ENCODE data around the gene VEPH1.

VEPH1 gene

DNA sequence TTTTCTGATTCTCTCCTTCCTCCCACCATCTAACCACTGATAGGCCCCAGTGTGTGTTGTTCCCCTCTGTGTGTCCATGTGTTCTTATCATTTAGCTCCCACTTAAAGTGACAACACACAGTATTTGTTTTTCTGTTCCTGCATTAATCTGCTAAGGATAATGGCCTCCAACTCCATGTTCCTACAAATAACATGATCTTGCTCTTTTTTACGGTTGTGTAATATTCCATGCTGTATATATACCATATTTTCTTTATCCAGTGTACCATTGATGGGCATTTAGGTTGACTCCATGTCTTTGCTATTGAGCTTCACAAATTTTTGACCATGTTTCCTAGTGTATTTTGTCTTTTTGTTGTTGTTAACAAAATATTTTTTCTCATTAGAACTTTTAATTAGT is 30.6 kb downstream of the VEPH1 start:
- no peak for DNase-seq

DNA sequence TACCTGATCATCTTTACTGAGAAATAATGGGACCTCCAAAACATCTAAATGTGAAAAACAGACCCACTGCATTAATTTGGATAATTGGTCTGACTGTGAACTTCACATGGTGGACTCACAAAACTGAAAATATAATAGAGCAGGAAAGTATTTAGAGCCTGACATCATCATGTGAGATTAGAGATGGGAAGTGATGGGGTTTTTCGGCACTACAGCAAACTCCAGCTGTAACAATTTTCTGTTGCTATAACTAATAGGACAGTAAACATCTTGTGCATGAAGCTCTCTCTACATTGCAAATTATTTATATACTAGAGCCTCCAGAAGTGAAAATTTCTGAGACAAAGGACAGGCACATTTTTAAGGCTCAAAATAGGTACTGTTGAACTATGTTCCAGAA is 32.2 kb downstream of the VEPH1 start:
- DNase-seq, result no peak

DNA sequence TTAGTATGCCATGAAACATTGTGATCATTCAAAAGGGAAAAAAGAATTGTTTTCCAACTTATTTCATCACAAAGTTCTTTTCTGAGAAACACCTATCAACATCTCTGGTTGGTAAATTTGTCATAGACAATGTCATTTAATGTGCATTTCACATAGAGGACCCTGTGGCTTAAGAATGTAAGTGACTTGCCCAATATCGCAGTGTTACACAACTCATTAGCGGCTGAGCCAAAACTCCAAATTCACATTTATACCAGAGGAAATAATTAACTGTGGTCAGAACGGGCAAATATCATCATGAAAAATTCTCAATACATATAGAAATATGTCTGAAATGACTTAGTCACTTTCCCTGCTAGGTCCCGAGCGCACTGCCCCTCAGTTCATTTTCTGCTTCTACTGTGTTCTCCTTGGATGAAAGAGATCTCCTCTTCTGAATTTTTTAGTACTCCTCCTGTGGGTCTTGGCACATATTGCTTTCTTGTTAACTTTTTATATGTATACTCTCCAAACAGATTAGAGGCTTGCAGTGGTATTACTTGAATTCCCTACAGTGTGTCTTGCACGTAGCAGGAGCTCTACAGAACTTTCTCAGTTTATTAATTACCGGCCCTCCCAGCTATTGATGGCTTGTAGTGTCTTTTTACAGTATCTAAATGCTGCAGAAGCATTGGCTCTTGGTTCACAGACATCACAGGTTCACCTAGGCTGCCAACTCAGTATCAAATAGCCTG is 33.5 kb downstream of the VEPH1 start:
- peak in 1 of 2 donors; percentile 25 for DNase-seq

DNA sequence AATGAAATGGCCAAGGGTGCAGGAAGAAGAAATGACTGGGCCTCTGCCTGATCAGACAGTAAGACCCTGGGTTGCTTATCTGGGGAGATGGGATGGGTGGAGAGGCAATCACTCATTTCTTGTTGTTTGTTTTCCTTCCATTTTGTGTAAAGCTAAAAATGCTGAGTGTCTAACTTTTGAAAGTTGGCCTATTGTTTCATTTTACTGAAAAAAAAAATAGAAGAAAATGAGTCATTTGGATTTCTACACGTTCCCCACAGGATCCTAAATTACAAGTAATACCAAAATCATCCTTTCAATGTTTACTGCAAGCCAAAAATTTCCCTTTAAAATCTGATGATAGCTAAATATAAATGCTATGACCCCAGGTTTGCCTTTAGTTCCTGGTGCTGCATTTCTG is 36.0 kb downstream of the VEPH1 start:
- no peak for DNase-seq

DNA sequence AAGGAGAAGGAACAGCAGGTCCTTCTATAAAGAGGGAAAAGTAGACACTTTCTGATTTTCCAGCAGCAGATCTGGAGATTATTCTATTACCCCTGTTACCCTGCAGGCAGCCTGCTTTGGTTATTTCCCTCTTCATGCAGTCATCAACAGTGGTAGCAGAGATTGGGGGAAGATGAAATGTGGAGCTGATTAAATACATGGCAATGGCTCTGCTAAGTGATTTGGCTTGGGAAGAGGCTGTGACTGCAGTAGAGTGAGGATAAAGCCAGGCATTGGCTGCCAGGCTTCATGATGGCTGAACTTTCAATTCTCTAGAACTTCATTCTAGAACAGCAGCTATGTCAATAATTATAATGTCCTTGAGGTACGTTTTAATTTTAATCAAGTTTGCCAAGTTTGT is 37.5 kb downstream of the VEPH1 start:
- no peak for DNase-seq

DNA sequence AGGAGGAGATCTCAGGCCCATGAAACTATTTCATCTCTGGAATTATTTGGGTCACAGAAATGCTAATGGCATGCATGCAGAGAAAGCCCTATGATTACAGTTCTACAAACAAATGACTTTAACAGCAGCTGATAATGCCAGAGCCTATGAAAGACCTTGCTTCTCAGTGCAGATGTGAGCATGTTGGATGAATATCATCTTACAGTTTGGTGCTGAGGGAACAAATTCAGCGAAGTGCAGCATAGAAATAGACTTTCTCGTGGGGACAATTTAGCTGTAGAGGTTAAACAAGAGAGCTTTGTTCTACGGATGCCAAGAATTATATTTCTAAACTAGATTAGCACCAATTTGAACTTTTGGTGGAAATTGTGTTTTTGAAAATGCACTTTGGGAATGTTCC is 38.9 kb downstream of the VEPH1 start:
- no peak for DNase-seq

DNA sequence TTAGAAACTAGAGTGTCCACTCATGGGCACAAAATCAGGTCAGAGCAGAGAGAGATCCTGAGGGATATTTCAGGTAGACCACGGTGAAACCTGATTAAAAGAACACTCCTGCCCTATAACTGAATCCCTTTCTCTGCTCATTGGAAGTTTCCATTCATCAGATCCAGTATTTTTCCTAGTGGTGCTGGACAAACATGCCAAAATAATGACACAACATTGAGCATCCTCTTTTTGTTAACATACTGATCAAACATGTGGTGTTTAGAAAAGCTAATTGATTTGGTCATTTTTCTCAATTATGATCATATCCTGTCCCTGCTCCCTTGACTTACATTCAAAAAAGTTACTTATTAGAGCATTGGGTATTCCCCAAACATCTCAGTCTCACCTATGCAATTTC is 39.4 kb downstream of the VEPH1 start:
- no peak for DNase-seq

DNA sequence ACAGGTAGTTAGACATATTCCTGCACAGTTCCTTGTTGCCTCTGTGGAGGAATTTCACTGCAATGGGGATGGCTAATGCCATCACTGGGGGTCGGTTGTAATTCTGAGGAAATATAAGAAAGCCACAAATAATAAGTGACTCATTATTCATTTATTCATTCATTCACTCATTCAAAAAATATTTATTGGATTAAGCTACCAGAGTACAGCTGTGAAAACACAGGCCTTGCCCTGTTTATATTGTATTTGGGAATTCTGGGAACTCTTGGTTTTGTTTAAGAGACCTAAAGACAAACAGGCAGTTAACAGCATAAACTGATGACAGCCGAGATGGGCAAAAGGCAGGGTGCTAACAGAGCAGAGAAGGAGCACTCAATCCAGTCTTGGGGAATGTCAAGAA is 43.0 kb downstream of the VEPH1 start:
- no peak for DNase-seq

DNA sequence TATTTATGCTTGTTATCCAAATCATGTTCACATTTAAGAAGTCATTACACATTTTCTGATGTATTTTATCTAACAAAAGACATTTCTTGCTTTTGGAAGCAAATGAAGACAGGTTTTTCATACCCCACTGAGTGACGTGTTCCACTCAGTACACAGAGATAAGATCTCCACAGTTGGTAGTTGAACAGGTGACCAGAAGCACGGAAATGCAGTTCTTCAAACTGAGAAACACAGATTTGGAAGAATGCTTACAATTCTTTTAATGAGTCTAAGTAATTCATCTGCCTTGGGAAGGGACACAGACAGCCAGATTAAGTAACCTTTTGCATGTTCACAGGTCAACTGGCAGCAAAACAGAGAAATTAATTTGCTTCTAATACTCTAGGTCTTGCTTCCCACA is 43.5 kb downstream of the VEPH1 start:
- DNase-seq, result no peak

DNA sequence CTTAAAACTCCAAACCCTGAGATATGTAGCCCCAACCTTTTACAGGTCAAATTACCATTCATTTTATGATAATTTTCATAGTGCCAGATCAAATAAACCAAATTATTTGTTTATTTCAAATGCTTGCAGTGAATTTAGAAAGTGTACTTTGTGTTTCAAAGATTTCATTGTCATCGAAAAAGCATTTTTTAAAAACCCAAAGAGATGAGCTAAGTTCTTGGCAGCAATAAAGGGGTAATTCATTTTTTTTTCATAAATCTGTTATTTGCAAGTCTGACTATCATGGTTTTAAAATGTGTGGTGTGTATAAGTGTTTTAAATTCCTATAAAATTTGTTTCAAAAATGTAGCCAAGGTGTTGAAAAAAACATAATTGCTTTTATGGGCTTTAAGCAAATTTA is 49.4 kb downstream of the VEPH1 start:
- DNase-seq, result no peak

DNA sequence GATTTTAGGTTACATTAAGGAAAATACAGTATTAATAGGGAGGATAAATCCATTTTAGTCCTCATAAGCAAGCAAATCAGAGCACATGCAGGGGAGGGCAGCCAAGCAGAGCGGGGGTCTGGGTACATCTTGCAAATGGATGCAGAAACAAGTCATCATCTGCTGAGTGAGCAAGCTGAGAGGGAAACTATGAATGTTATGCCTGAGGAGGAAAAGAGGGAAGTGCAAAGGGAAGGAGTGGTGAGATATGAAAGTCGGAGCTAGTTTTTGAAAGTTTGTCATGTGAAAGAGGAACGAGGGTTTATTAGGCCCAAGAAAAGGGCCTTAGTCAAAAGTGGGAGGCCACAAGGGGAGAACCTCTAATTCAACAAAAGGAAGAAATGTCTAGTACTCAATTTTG is 51.1 kb downstream of the VEPH1 start:
- no peak for DNase-seq

DNA sequence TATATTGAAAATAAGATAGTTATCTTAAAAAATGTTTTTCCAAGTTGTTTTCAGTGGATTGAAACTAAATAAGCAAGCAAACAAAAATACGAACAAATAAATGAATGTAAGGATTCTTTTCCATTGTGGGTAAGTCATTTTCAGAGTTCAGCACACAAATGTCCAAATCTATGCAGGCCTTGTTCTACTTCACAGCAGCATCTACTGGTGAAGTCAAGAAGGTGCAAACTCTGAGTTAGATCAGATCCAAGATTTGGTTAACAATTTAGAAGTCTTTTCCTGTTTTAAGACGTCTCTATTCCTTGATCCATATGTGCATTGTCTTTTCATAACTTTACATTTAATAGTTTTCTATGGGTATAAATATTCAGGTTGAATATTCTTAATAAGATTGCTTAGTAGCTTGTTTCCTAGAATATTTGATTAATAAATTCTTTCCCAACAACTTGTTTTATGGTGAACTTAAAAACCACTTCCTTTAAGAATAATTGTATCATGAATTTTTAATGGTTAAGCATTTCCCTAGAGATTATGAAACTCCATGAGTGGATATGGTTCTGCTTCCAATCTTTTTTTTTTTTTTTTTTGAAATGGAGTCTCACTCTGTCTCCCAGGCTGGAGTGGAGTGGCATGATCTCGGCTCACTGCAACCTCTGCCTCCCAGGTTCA is 56.1 kb downstream of the VEPH1 start:
- DNase-seq, result no peak

DNA sequence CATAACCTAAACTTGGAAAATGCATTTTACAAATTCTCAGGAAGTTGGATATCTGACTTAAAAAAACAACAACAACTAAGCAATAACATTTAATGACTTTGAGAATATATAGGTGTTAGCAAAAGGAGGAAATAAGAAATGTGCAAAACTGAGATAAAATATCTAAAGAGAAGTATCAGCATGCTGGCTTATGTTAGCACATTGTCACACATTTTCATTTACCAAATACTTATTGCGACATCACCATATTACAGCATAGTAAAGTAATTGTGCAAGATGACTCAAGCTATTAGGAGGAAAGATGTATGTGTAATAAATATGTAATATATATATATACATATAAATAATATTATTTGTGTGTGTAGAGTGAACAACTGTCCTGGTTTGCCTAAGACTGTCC is 57.4 kb downstream of the VEPH1 start:
- DNase-seq, result no peak

DNA sequence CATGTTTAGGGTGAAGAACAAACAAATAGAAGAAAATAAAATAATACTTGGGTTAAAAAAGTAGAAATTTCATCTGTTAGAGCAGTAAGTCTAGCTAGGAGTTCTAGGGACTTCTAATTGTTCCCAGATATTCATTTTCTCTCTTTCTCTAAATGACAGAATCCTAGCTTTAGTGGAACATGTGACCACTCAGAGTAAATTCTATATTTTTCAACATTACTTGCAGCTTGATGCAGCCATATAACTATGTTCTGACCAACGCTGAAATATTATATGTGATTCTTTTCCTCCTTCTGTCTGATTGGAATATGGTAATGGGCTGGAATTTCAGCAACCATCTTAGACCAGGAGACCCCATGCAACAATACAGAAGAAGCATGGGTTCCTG is 58.4 kb downstream of the VEPH1 start:
- DNase-seq, result no peak

DNA sequence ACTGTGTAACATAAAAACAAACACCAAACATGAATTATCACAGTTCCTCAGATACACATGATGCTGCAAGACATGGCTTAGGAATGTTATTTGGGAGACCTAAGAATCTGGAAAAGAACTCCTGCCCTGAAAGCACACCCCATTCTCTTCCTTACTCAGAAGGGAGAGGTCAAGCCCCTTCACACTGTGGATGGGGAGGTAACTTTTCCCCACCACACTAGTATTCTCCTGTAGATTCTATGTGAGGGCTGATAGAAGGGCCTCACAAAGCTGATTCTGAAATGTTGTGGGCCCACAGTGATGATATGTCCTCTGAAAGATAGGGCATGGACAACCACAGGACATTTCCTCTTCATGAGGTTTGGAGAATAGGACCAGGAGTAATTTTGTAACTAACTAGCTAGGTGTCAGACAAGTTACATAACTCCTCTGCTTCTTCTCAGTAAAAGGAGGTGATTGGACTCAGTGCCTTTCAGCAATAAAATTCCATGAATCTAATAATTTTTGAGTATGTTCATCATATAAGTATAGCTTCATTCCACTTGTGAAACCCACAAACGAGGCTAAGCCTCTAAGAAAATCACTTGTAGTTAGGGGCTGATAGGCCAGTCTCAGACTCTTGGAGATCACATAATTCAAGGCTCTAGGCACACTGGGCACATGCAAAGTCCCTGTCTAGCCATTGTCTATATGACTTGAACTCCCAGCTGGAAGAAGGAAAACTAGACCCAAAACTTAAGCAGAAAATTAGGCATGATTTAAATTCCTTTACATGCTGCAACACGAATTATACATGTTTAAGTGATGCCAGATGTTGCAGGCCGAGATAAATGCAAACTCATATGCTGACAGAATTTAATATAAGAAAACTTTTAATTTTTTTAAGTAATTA is 59.1 kb downstream of the VEPH1 start:
- no peak for DNase-seq

DNA sequence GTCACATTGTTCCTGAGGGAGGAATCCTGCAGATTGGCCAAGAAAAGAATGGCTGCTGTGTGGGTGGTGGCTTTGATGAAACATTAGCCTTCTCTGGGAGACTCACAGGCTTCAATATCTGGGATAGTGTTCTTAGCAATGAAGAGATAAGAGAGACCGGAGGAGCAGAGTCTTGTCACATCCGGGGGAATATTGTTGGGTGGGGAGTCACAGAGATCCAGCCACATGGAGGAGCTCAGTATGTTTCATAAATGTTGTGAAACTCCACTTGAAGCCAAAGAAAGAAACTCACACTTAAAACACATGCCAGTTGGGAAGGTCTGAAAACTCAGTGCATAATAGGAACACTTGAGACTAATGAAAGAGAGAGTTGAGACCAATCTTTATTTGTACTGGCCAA is 60.5 kb downstream of the VEPH1 start:
- DNase-seq, result no peak

DNA sequence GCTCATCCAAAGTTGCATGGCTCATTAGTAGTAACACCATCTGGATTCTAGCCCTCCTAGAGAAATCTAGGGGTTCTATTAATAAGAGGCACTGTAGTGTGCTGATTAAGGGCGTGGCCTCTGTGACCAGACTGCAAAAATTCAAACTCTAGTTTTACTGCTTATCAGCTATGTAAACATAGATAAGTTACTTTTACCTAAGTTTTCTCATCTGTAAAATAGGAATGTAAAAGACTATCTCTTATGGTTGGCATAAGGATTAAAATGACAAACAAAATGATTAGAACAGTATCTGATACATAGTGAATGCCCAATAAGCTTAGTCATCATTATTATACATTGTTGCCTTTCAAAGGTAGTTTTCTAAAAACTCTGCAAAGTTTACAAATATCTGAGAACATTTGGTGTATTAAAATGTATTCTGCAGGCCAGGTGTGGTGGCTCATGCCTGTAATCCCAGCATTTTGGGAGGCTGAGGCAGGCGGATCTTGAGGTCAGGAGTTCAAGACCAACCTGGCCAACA is 62.1 kb downstream of the VEPH1 start:
- DNase-seq, result no peak

DNA sequence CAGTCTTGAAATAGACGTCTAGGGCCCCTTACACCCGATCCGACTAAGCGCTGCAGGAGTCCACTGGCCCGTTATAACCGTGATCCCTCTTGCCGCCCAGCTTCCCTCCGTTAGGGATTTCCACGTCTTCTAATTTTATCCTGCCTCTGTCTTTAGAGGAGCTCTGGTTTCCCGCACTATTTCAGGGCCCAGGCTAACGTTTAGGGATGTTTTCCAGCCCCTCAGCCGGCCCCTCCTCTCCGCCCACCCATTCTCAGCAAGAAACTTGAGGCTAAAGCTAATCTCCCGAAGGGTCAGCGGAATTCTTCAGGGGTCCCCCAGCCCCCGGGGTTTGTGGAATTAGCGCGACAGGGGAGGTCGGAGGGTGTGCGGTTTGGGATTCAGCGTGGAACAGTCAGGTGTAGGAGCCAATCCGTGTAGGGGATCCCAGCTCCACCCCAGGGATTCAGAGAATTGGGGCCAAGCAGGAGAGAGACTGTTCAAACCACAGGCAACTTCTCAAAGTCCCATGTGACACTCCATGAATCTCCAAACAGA is 65.0 kb downstream of the VEPH1 start:
- no peak for DNase-seq

DNA sequence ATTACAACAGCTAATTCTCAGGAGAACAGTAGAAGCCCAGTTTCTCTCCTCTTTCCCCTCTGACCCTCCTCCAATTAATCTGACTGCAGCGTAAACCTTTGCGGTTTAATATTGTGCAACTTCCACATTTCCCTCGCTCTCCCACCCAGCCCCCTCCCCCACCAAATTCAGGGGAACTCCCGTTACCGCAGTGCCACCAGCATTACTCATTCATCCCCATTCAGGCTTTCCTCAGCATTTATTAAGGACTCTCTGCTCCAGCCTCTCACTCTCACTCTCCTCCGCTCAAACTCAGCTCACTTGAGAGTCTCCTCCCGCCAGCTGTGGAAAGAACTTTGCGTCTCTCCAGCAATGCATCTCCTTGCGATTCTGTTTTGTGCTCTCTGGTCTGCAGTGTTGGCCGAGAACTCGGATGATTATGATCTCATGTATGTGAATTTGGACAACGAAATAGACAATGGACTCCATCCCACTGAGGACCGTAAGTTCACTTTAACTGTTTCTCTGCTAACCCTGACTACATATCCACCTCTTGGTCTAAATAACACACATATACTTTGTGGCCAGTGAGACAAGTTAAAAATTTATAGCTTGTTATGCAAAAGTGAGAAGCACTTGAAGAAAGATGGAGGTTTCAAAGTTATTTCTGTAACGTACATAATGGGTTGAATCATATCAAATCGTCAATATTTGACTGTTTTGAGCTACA is 66.5 kb downstream of the VEPH1 start, which contains the start of gene PTX3:
Gene PTX3 (plus strand): TSS at position 268 of the 709 bp plus-strand sequence. CDS start 84 bp downstream, at position 352.
- DNase-seq, result peak in 1 of 2 donors; percentile 66

DNA sequence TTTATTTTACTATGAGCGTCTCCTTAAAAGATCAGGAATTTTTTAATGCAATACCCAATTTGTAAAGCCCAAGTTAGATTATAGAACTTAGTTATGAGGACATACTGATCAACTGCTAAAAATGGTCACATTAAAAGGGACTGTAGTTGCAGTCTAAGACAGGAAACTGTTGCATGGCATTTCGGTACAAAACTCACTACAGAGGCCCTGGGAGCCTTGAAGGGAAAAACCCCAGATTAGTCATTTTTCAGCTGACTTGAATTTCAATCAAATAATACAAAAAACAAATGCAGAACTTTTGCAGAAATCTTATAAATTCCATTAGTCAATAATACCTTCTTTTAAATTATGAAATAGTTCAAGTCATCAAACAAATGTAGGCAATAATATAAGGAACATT is 73.5 kb downstream of the VEPH1 start:
- DNase-seq, result no peak

DNA sequence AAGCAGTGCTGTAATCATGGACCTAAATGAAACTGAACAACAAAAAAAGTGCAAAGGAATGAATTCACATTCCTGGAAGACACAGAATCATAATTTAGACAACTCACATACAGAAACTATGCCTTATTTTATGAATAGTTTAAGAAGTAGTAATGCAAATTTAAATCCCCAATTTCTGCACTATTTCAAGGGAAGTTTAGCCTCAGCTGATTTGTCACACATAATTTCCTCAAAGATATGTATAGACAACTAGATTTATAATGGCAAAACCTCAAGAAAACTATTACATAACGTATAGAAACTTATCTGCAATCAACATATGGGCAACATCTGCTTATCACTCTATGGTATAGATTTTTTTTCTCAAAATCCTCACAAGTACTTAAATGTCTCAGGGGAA is 74.4 kb downstream of the VEPH1 start:
- no peak for DNase-seq

DNA sequence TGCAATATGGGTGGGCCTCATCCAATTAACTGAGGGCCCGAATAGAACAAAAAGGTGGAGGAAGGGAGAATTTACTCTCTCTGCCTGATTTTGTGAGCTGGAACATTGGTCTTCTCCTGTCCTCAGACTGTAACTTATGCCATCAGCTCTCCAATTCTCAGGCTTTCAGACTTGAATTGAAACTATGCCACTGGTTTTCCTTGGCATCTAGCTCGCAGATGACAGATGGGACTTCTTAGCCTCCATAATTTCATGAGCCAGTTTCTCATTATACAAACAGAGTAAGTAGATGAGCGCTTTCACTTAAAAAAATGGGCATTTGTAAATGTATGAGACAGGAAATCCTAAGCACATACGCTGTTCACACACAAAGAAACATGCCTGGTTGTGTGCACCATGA is 75.3 kb downstream of the VEPH1 start:
- no peak for DNase-seq

DNA sequence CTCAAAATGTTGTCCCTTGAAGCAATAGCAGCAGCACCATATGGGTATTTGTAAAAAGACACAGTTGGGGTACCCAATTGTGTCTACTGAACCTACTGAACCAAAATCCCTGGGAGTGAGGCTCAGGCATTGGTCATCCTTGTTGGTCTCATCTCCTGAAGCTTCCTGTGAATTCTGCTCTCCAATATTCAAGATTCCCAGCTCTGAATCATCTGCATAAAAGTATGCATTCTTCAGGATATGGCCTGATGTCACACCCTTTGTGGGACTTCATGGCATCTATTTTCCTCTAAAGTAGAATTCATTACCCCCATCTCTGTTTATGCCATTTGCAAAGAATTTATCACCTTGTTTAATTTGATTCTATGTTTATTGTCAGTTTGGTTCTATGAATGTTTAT is 79.9 kb downstream of the VEPH1 start:
- no peak for DNase-seq
